H9 (cell line): ENCODE results near the gene CTNNA3. TPM values are rescaled to one million over a fixed set of nuclear protein-coding genes. Genes with fewer than 3 reads are reported as not detected.

Experiments
- DNase-seq: peaks from one replicate; pipeline ENCODE4 v3.0.0-alpha.2; 2017
- H2AFZ ChIP-seq: one replicate; pipeline ENCODE4 v1.6.1; 2013; ENCODE audit warnings: mild to moderate bottlenecking, low read length, control low read depth, moderate library complexity
- H2AK5ac ChIP-seq: 2 replicates; pipeline ENCODE4 v1.6.1; 2013; ENCODE audit warnings: low read length, control low read depth, mixed read lengths; ENCODE audit not compliant: insufficient read length
- H2BK120ac ChIP-seq: one replicate; pipeline ENCODE4 v1.6.1; 2013; ENCODE audit warnings: low read depth, mild to moderate bottlenecking, low read length, control low read depth, inconsistent platforms; ENCODE audit not compliant: poor library complexity, severe bottlenecking
- H2BK12ac ChIP-seq: 2 replicates; pipeline ENCODE4 v1.6.1; 2013; ENCODE audit warnings: low read length, control low read depth, mixed read lengths, low read depth; ENCODE audit not compliant: insufficient read length
- H2BK15ac ChIP-seq: 2 replicates; pipeline ENCODE4 v1.6.1; 2013; ENCODE audit warnings: low read depth, low read length, control low read depth
- H2BK20ac ChIP-seq: one replicate; pipeline ENCODE4 v1.6.1; 2013; ENCODE audit warnings: low read depth, mild to moderate bottlenecking, low read length, control low read depth, inconsistent platforms; ENCODE audit not compliant: poor library complexity, severe bottlenecking
- H2BK5ac ChIP-seq: 2 replicates; pipeline ENCODE4 v1.6.1; 2013; ENCODE audit warnings: low read length, control low read depth, mixed read lengths; ENCODE audit not compliant: insufficient read length
- H3K14ac ChIP-seq: 2 replicates; pipeline ENCODE4 v1.6.1; 2013; ENCODE audit warnings: low read length, control low read depth; ENCODE audit not compliant: insufficient read depth
- H3K18ac ChIP-seq: 2 replicates; pipeline ENCODE4 v1.6.1; 2013; ENCODE audit warnings: low read depth, mild to moderate bottlenecking, mixed read lengths, low read length, control low read depth; ENCODE audit not compliant: insufficient read length
- H3K23ac ChIP-seq: 2 replicates; pipeline ENCODE4 v1.6.1; 2013; ENCODE audit warnings: low read length, control low read depth, mixed read lengths, low read depth; ENCODE audit not compliant: insufficient read length
- H3K23me2 ChIP-seq: 2 replicates; pipeline ENCODE4 v1.6.1; 2013; ENCODE audit warnings: low read depth, mild to moderate bottlenecking, mixed read lengths, low read length, control low read depth; ENCODE audit not compliant: insufficient read length, poor library complexity, severe bottlenecking
- H3K27ac ChIP-seq: 2 replicates; pipeline ENCODE4 v1.5.1; 2013; ENCODE audit warnings: low read length, control low read depth, mixed read lengths, low read depth; ENCODE audit not compliant: insufficient read length
- H3K27me3 ChIP-seq: 2 replicates; pipeline ENCODE4 v1.6.1; 2013; ENCODE audit warnings: low read length, control low read depth, inconsistent platforms; ENCODE audit not compliant: insufficient read depth
- H3K4ac ChIP-seq: 2 replicates; pipeline ENCODE4 v1.6.1; 2013; ENCODE audit warnings: low read depth, mild to moderate bottlenecking, control low read depth, inconsistent platforms, low read length, moderate library complexity
- H3K4me1 ChIP-seq: 2 replicates; pipeline ENCODE4 v1.6.1; 2013; ENCODE audit warnings: low read length, control low read depth, inconsistent platforms; ENCODE audit not compliant: insufficient read depth
- H3K4me2 ChIP-seq: 2 replicates; pipeline ENCODE4 v1.6.1; 2013; ENCODE audit warnings: low read length, control low read depth, mixed read lengths; ENCODE audit not compliant: insufficient read length, insufficient read depth
- H3K56ac ChIP-seq: 2 replicates; pipeline ENCODE4 v1.6.1; 2013; ENCODE audit warnings: low read depth, mild to moderate bottlenecking, mixed read lengths, low read length, control low read depth; ENCODE audit not compliant: insufficient read length
- H3K79me1 ChIP-seq: 2 replicates; pipeline ENCODE4 v1.6.1; 2013; ENCODE audit warnings: low read depth, mild to moderate bottlenecking, moderate library complexity, low read length, control low read depth, inconsistent platforms; ENCODE audit not compliant: insufficient read depth, poor library complexity, severe bottlenecking
- H3K79me2 ChIP-seq: 2 replicates; pipeline ENCODE4 v1.6.1; 2013; ENCODE audit warnings: low read length, control low read depth, inconsistent platforms; ENCODE audit not compliant: insufficient read depth
- H3K9ac ChIP-seq: 2 replicates; pipeline ENCODE4 v1.6.1; 2013; ENCODE audit warnings: low read length, control low read depth, mixed read lengths; ENCODE audit not compliant: insufficient read length; ENCODE audit errors: extremely low read depth
- H3K9me3 ChIP-seq: one replicate; pipeline ENCODE4 v1.6.1; 2013; ENCODE audit warnings: low read depth, low read length, inconsistent platforms; ENCODE audit not compliant: control insufficient read depth
- H3T11ph ChIP-seq: one replicate; pipeline ENCODE4 v1.6.1; 2013; ENCODE audit warnings: mild to moderate bottlenecking, low read length, control low read depth, inconsistent platforms
- H4K20me1 ChIP-seq: one replicate; pipeline ENCODE4 v1.6.1; 2013; ENCODE audit not compliant: control insufficient read depth, insufficient read length, insufficient read depth
- H4K5ac ChIP-seq: 2 replicates; pipeline ENCODE4 v1.6.1; 2013; ENCODE audit warnings: low read depth, mild to moderate bottlenecking, mixed read lengths, low read length, control low read depth; ENCODE audit not compliant: insufficient read length
- H4K8ac ChIP-seq: replicated peaks from 2 replicates; pipeline ENCODE4 v1.6.1; 2013; ENCODE audit warnings: low read length, control low read depth, mixed read lengths, low read depth; ENCODE audit not compliant: insufficient read length
- H4K91ac ChIP-seq: 2 replicates; pipeline ENCODE4 v1.6.1; 2013; ENCODE audit warnings: low read depth, mild to moderate bottlenecking, moderate library complexity, mixed read lengths, low read length, control low read depth; ENCODE audit not compliant: insufficient read length
- H3K27ac Mint-ChIP-seq, 3 experiments: 2 replicates in 2 of 3; 3 replicates in 1 of 3; pipeline ENCODE4 v1.8.0; 2020 to 2021; ENCODE audit warnings: mixed read lengths in 3 of 3, mild to moderate bottlenecking in 1 of 3, moderate library complexity in 1 of 3
- H3K27me3 Mint-ChIP-seq: 2 replicates; pipeline ENCODE4 v1.8.0; 2021; ENCODE audit warnings: low read depth, mild to moderate bottlenecking, moderate library complexity, mixed read lengths
- H3K36me3 Mint-ChIP-seq, 3 experiments: 2 replicates in 2 of 3; 3 replicates in 1 of 3; pipeline ENCODE4 v1.8.0; 2020 to 2021; ENCODE audit warnings: low read depth in 3 of 3, mixed read lengths in 3 of 3; ENCODE audit not compliant: insufficient read depth in 1 of 3
- H3K4me1 Mint-ChIP-seq, 2 experiments: 2 replicates each; pipeline ENCODE4 v1.8.0; 2020; ENCODE audit warnings: mixed read lengths in 2 of 2
- H3K4me3 Mint-ChIP-seq, 2 experiments: 2 replicates in 1 of 2; 3 replicates in 1 of 2; pipeline ENCODE4 v1.8.0; 2020 to 2021; ENCODE audit warnings: mild to moderate bottlenecking in 2 of 2, mixed read lengths in 2 of 2, moderate library complexity in 1 of 2
- H3K9me3 Mint-ChIP-seq, 2 experiments: 2 replicates in 1 of 2; 3 replicates in 1 of 2; pipeline ENCODE4 v1.8.0; 2020; ENCODE audit warnings: mild to moderate bottlenecking in 2 of 2, mixed read lengths in 2 of 2, moderate library complexity in 1 of 2
- CTCF ChIP-seq: fragments of 200-600 bp; sonication (generic); conservative IDR thresholded peaks from 3 replicates; pipeline ENCODE4 v1.8.0; 2021; ENCODE audit warnings: antibody characterized with exemption, mild to moderate bottlenecking
- WGBS: extraction: QIAGEN DNeasy Blood & Tissue Kit; methylation state at CpG from one replicate; pipeline ENCODE4 v1.1.7; 2013; ENCODE audit warnings: missing lambda C conversion rate, low lambda C conversion rate, mixed read lengths; ENCODE audit not compliant: insufficient read length; ENCODE audit errors: extremely low coverage; 5-methylcytosine and 5-hydroxymethylcytosine counted together
- total RNA-seq: library from RNA; stranded (reverse); gene quantifications from 2 replicates; pipeline ENCODE4 v1.2.1, GENCODE V29; 2021

CTNNA3 gene
- total RNA-seq, 1 experiment from 2014 or later: 3.3 TPM

DNA sequence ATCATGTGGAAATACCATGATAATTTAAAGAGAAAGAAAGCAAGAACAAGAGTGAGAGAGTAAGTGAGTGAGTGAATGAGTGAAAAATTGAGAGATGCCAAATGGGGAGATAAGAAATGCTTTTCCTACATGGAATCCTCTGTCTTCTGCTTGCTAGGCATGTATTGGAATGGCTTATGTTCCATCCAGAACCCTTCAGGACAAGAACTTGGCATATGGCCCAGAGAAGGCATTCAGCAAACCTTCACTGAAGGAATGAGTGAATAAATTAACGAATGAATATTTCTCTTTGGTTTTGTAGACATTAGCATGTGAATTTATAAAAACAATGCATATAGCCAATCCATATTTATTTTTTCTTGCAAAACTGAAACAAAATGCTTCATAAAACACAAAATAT lies 608.0 kb downstream of the CTNNA3 start:
- H3K27ac ChIP-seq: no peak overlapping the region
- no peaks in the 10 kb centered on the region for H3K23me2 ChIP-seq
- no peak overlapping the region for H3K4me3 Mint-ChIP-seq
- H2BK120ac ChIP-seq: no peak overlapping the region
- no peak overlapping the region for H3K18ac ChIP-seq
- H2BK5ac ChIP-seq: no peak overlapping the region
- H3K79me1 ChIP-seq: no peaks in the 10 kb centered on the region
- H3T11ph ChIP-seq: no peak overlapping the region
- no CpG with 5 or more reads among the region's 1 CpG for WGBS
- no peak overlapping the region for H4K5ac ChIP-seq
- no peak overlapping the region for H4K8ac ChIP-seq
- H3K4me1 Mint-ChIP-seq: no peaks in the 10 kb centered on the region
- no peaks in the 10 kb centered on the region for H3K27me3 Mint-ChIP-seq
- no peak overlapping the region for H4K91ac ChIP-seq
- no peak overlapping the region for H3K9ac ChIP-seq
- DNase-seq: no peak
- H2BK12ac ChIP-seq: no peak overlapping the region
- no peak overlapping the region for H2BK20ac ChIP-seq
- no peak for TF ChIP-seq CTCF
- no peaks in the 10 kb centered on the region for H3K9me3 Mint-ChIP-seq
- H3K36me3 Mint-ChIP-seq: no peaks in the 10 kb centered on the region
- no peaks in the 10 kb centered on the region for H3K4me1 ChIP-seq
- H2BK15ac ChIP-seq: no peak overlapping the region
- no peaks in the 10 kb centered on the region for H3K27me3 ChIP-seq
- H3K9me3 ChIP-seq: no peaks in the 10 kb centered on the region
- H3K27ac Mint-ChIP-seq: no peak overlapping the region
- H3K56ac ChIP-seq: no peak overlapping the region
- H2AFZ ChIP-seq: no peak overlapping the region
- H3K23ac ChIP-seq: no peak overlapping the region
- no peak overlapping the region for H3K4ac ChIP-seq
- no peaks in the 10 kb centered on the region for H4K20me1 ChIP-seq
- no peak overlapping the region for H2AK5ac ChIP-seq
- H3K4me2 ChIP-seq: no peak overlapping the region
- no peaks in the 10 kb centered on the region for H3K79me2 ChIP-seq
- no peak overlapping the region for H3K14ac ChIP-seq
